GM12891 (cell line): ENCODE results near the gene GALNT18.

Experiments
- POLR2A ChIP-seq: IDR thresholded peaks from 2 replicates; pipeline ENCODE4 v1.6.1; 2011; ENCODE audit warnings: low read depth, low read length, control low read depth
- POLR2AphosphoS5 ChIP-seq: IDR thresholded peaks from 2 replicates; pipeline ENCODE4 v1.6.1; 2011; ENCODE audit warnings: low read depth, low read length, control low read depth
- POU2F2 ChIP-seq: IDR thresholded peaks from 2 replicates; pipeline ENCODE4 v1.6.1; 2011; ENCODE audit warnings: low read depth, mild to moderate bottlenecking, control low read depth, low read length, moderate library complexity
- SPI1 ChIP-seq: IDR thresholded peaks from 2 replicates; pipeline ENCODE4 v1.6.1; 2011; ENCODE audit warnings: low read depth, low read length, control low read depth
- TAF1 ChIP-seq: IDR thresholded peaks from 2 replicates; pipeline ENCODE4 v1.6.1; 2011; ENCODE audit warnings: low read depth, low read length, control low read depth

GRCh38 chr11:11280826-11281225 is 341.0 kb downstream of the GALNT18 start:
- TF ChIP-seq POLR2AphosphoS5 (no peak), POLR2A (no peak), TAF1 (no peak), SPI1 (no peak), POU2F2 (no peak)
